Liver (tissue), 9 donors: ENCODE results near the gene RTBDN. TPM values are rescaled to one million over a fixed set of nuclear protein-coding genes. Genes with fewer than 3 reads are reported as not detected.

Experiments
- DNase-seq: peaks from one replicate; pipeline ENCODE4 v3.0.0-alpha.2; 2017; ENCODE audit warnings: low spot score
- H3K27ac ChIP-seq, 2 donors: one replicate each; pipeline ENCODE4 v1.7.0; 2013; ENCODE audit warnings: inconsistent platforms in 2 of 2, low read length in 2 of 2, control low read depth in 1 of 2, low read depth in 1 of 2, mild to moderate bottlenecking in 1 of 2
- H3K27me3 ChIP-seq, 4 donors: one replicate each; pipeline versions ENCODE4 v1.6.1 to v1.7.0; 2013; ENCODE audit warnings: low read length in 3 of 4, inconsistent platforms in 1 of 4, mild to moderate bottlenecking in 1 of 4, moderate library complexity in 1 of 4; ENCODE audit not compliant: control insufficient read depth in 4 of 4, insufficient read depth in 4 of 4
- H3K36me3 ChIP-seq, 4 donors: one replicate each; pipeline versions ENCODE4 v1.6.1 to v1.7.0; 2013; ENCODE audit warnings: low read length in 3 of 4, mild to moderate bottlenecking in 3 of 4, low read depth in 1 of 4, moderate library complexity in 1 of 4; ENCODE audit not compliant: control insufficient read depth in 4 of 4, insufficient read depth in 3 of 4
- H3K4me1 ChIP-seq, 4 donors: one replicate each; pipeline versions ENCODE4 v1.6.1 to v1.7.0; 2013; ENCODE audit warnings: low read length in 3 of 4, mild to moderate bottlenecking in 3 of 4, moderate library complexity in 1 of 4; ENCODE audit not compliant: control insufficient read depth in 4 of 4, insufficient read depth in 4 of 4
- H3K4me3 ChIP-seq, 3 donors: one replicate each; pipeline versions ENCODE4 v1.6.1 to v1.7.0; 2013; ENCODE audit warnings: low read length in 3 of 3, control low read depth in 1 of 3, low read depth in 1 of 3, mild to moderate bottlenecking in 1 of 3
- H3K9ac ChIP-seq, 2 donors: one replicate each; pipeline ENCODE4 v1.7.0; 2013; ENCODE audit warnings: low read length in 2 of 2, mild to moderate bottlenecking in 2 of 2, moderate library complexity in 2 of 2, control low read depth in 1 of 2, low read depth in 1 of 2
- H3K9me3 ChIP-seq, 4 donors: one replicate each; pipeline versions ENCODE4 v1.6.1 to v1.7.0; 2013; ENCODE audit warnings: low read length in 3 of 4; ENCODE audit not compliant: control insufficient read depth in 4 of 4
- ATF3 ChIP-seq: IDR thresholded peaks from 2 replicates; pipeline ENCODE4 v1.6.1; 2016; ENCODE audit warnings: antibody characterized with exemption
- CTCF ChIP-seq: fragments of 150-350 bp; IDR thresholded peaks from 2 replicates; pipeline ENCODE4 v1.5.1; 2017; ENCODE audit warnings: improper control_type of control experiment, low read depth, low read length; ENCODE audit not compliant: missing input control
- EGR1 ChIP-seq, 2 donors: IDR thresholded peaks; 2 replicates each; pipeline ENCODE4 v1.6.1; 2016 to 2018; ENCODE audit warnings: antibody characterized with exemption in 2 of 2, low read depth in 2 of 2
- FOXA1 ChIP-seq: IDR thresholded peaks from 2 replicates; pipeline ENCODE4 v1.6.1; 2016; ENCODE audit warnings: antibody characterized with exemption
- FOXA2 ChIP-seq: IDR thresholded peaks from 2 replicates; pipeline ENCODE4 v1.6.1; 2016; ENCODE audit warnings: antibody characterized with exemption
- GABPA ChIP-seq, 2 donors: IDR thresholded peaks in 1 of 2; conservative IDR thresholded peaks in 1 of 2; 2 replicates each; pipeline ENCODE4 v1.6.1; 2016; ENCODE audit warnings: antibody characterized with exemption in 2 of 2, mild to moderate bottlenecking in 1 of 2, moderate library complexity in 1 of 2
- HNF4A ChIP-seq, 2 donors: conservative IDR thresholded peaks; 2 replicates each; pipeline ENCODE4 v1.6.1; 2016; ENCODE audit warnings: antibody characterized with exemption in 2 of 2, mild to moderate bottlenecking in 2 of 2
- HNF4G ChIP-seq: IDR thresholded peaks from 2 replicates; pipeline ENCODE4 v1.6.1; 2016; ENCODE audit warnings: antibody characterized with exemption
- JUND ChIP-seq, 2 donors: IDR thresholded peaks; 2 replicates each; pipeline ENCODE4 v1.6.1; 2016; ENCODE audit warnings: antibody characterized with exemption in 2 of 2
- MAX ChIP-seq: IDR thresholded peaks from 2 replicates; pipeline ENCODE4 v1.6.1; 2016; ENCODE audit warnings: antibody characterized with exemption
- NR2F2 ChIP-seq: IDR thresholded peaks from 2 replicates; pipeline ENCODE4 v1.6.1; 2016; ENCODE audit warnings: antibody characterized with exemption
- RAD21 ChIP-seq, 2 donors: IDR thresholded peaks; 2 replicates each; pipeline ENCODE4 v1.6.1; 2016; ENCODE audit warnings: antibody characterized with exemption in 2 of 2, mild to moderate bottlenecking in 2 of 2
- REST ChIP-seq: IDR thresholded peaks from 2 replicates; pipeline ENCODE4 v1.6.1; 2016; ENCODE audit warnings: antibody characterized with exemption, mild to moderate bottlenecking
- RXRA ChIP-seq, 2 donors: IDR thresholded peaks; 2 replicates each; pipeline ENCODE4 v1.6.1; 2017 to 2018; ENCODE audit warnings: antibody characterized with exemption in 2 of 2, mild to moderate bottlenecking in 1 of 2
- SP1 ChIP-seq: IDR thresholded peaks from 2 replicates; pipeline ENCODE4 v1.6.1; 2018; ENCODE audit warnings: antibody characterized with exemption, mild to moderate bottlenecking
- TAF1 ChIP-seq: conservative IDR thresholded peaks from 2 replicates; pipeline ENCODE4 v1.6.1; 2016; ENCODE audit warnings: antibody characterized with exemption, mild to moderate bottlenecking
- YY1 ChIP-seq: IDR thresholded peaks from 2 replicates; pipeline ENCODE4 v1.6.1; 2016; ENCODE audit warnings: antibody characterized with exemption, mild to moderate bottlenecking
- ZBTB33 ChIP-seq: IDR thresholded peaks from 2 replicates; pipeline ENCODE4 v1.6.1; 2016; ENCODE audit warnings: antibody characterized with exemption
- WGBS: extraction: QIAGEN DNeasy Blood & Tissue Kit; methylation state at CpG from one replicate; pipeline ENCODE4 v1.1.7; 2013; 5-methylcytosine and 5-hydroxymethylcytosine counted together
- polyA plus RNA-seq, 2 donors: library from polyadenylated mRNA; stranded (reverse) in 1 of 2; unstranded in 1 of 2; fragments of 200-250 nt in 1 of 2; fragments of >200 nt in 1 of 2; fragmentation: Nextera tagmentation in 1 of 2; extraction: Ambion mirVana in 1 of 2; gene quantifications; one replicate each; pipeline versions ENCODE4 v1.2.1 to v1.2.3, GENCODE V29; 2013 to 2015
- total RNA-seq, 2 donors: library from RNA; depleted of rRNA; stranded (reverse); fragments of >200 nt; gene quantifications; one replicate each; pipeline ENCODE4 v1.2.3, GENCODE V29; 2014
- donor health status: healthy.
- donor health status: healthy.
- donor health status: healthy.
- donor health status: healthy.
- donor health status: healthy.

The RTBDN gene
- total and polyA plus RNA-seq, 4 donors: not detected

- TF ChIP-seq REST (no peak), CTCF (no peak), SP1 (no peak), EGR1 (IDR thresholded peaks at IDR 0.05; ENCODE audit: low read depth in 2 of 2) (no peak)
Observed at GRCh38 chr19:12843999-12844732, 9.8 kb upstream of the RTBDN start (continued).

- no peak overlapping the region for H3K27ac ChIP-seq
- H3K4me3 ChIP-seq: no peak overlapping the region
- peaks cover 0 to 15% (median 7%) of the 10 kb centered on the region in 4 donors for H3K27me3 ChIP-seq
- no peak overlapping the region for H3K9ac ChIP-seq
- no peak for DNase-seq
- no peaks in the 10 kb centered on the region for H3K9me3 ChIP-seq
- H3K4me1 ChIP-seq: peaks cover 0 to 8% (median 6%) of the 10 kb centered on the region in 4 donors
- TF ChIP-seq REST (no peak), RAD21 (IDR thresholded peaks at IDR 0.05) (no peak), MAX (no peak), NR2F2 (no peak), CTCF (no peak), JUND (IDR thresholded peaks at IDR 0.05) (no peak), YY1 (no peak), ATF3 (no peak), GABPA (IDR thresholded peaks at IDR 0.05 in 1 of 2, conservative IDR thresholded peaks at IDR 0.05 in 1 of 2) (no peak), RXRA (IDR thresholded peaks at IDR 0.05) (no peak), FOXA1 (no peak), EGR1 (IDR thresholded peaks at IDR 0.05; ENCODE audit: low read depth in 2 of 2) (no peak), HNF4G (no peak), ZBTB33 (no peak), FOXA2 (no peak), HNF4A (conservative IDR thresholded peaks at IDR 0.05) (no peak), SP1 (no peak), TAF1 (no peak)
- WGBS: 82% methylated on average over 11 of the region's 11 CpGs
- no peaks in the 10 kb centered on the region for H3K36me3 ChIP-seq
Observed at GRCh38 chr19:12843328-12843727, 8.9 kb upstream of the RTBDN start.
